A204.1 (cell line): Measurements from ENCODE around the gene TIE1.

Experiments
- FAIRE-seq: peaks from 2 replicates; lab custom pipeline; 2012; peaks lifted over from hg19 to GRCh38; lab: Jason Lieb, UNC

The TIE1 gene

GRCh38 chr1:43300378-43301094 lies at the start of gene TIE1:
TSS of gene TIE1 (plus strand) at chr1:43300982. CDS start at chr1:43301072, 90 bp downstream.
- no peak for FAIRE-seq

- no peak for FAIRE-seq
These were observed 49.8 kb upstream of the TIE1 start for GRCh38 chr1:43251024-43251423.

- no peak for FAIRE-seq
These were observed 48.6 kb upstream of the TIE1 start for GRCh38 chr1:43252225-43252624.

- no peak for FAIRE-seq
These were observed 47.6 kb upstream of the TIE1 start for GRCh38 chr1:43253173-43253572.

- no peak for FAIRE-seq
These were observed 46.9 kb upstream of the TIE1 start for GRCh38 chr1:43253876-43254275.

GRCh38 chr1:43255438-43256210 lies 45.2 kb upstream of the TIE1 start:
- FAIRE-seq, result no peak

GRCh38 chr1:43256675-43257570 lies 43.9 kb upstream of the TIE1 start:
- FAIRE-seq, result no peak

- no peak for FAIRE-seq
These were observed 42.4 kb upstream of the TIE1 start for GRCh38 chr1:43258370-43258769.

GRCh38 chr1:43265431-43265830 lies 35.4 kb upstream of the TIE1 start:
- FAIRE-seq, result no peak

GRCh38 chr1:43266881-43267280 lies 33.9 kb upstream of the TIE1 start:
- no peak for FAIRE-seq

GRCh38 chr1:43267291-43267805 lies 33.4 kb upstream of the TIE1 start:
- no peak for FAIRE-seq

GRCh38 chr1:43267818-43268425 lies 32.9 kb upstream of the TIE1 start:
- no peak for FAIRE-seq

- FAIRE-seq, result no peak
These were observed 31.0 kb upstream of the TIE1 start, which contains the start of gene TMEM125 for GRCh38 chr1:43269627-43270375. TSS of gene TMEM125 (plus strand) at chr1:43269983. CDS start at chr1:43272723, 2,740 bp downstream.

- FAIRE-seq, result no peak
These were observed 30.2 kb upstream of the TIE1 start for GRCh38 chr1:43270421-43271095.

- no peak for FAIRE-seq
These were observed 29.3 kb upstream of the TIE1 start for GRCh38 chr1:43271186-43272118.

- no peak for FAIRE-seq
These were observed 28.6 kb upstream of the TIE1 start for GRCh38 chr1:43272161-43272560.

- no peak for FAIRE-seq
These were observed 27.9 kb upstream of the TIE1 start for GRCh38 chr1:43272576-43273571.

GRCh38 chr1:43273708-43274107 lies 27.1 kb upstream of the TIE1 start:
- no peak for FAIRE-seq
